COLO829 (cell line): ENCODE data around the gene AACS.

Experiments used
- DNase-seq: peaks from one replicate; pipeline ENCODE4 v3.0.0; 2012; ENCODE audit warnings: low spot score

AACS gene

DNA sequence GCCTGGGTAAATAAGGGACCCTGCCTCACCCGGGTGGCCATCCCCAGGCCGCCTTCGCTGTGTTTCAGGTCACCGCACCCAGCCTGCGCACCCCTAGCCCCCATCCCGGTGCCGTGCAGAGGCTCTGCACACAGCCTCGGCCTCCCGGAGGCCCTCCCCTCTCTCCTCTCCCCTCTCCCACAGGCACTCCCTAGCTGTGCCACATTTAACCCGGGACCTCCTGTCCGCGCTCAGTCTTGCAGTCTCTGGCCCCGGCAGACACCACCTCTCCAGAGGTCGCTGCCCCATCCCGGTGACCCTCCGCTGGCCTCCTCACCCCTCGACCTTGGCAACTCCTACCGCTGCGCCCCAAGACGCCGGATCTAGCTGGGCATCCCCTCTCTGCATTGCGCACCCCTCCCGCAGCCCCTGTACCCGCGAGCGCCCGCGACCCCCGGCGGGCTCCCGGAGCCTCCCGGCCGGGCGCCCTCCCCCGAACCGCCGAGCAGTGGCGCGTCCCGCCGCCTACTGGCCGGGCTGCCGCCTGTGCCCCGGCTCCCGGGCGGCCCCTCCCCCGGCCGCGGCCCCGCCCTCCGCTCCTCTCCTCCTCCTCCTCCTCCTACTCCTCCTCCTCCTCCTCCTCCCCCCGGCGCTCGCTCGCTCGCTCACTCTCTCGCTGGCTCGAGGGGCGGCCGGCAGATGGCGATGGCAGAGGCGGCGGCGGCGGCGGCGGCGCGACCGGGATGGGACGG, 120.7 kb downstream of the AACS start, which contains the start of gene TMEM132B:
TSS of gene TMEM132B (plus strand) at position 647 of the 731 bp plus-strand sequence.
- DNase-seq = no peak

GRCh38 chr12:125186471-125187147, 121.4 kb downstream of the AACS start:
- no peak for DNase-seq

DNA sequence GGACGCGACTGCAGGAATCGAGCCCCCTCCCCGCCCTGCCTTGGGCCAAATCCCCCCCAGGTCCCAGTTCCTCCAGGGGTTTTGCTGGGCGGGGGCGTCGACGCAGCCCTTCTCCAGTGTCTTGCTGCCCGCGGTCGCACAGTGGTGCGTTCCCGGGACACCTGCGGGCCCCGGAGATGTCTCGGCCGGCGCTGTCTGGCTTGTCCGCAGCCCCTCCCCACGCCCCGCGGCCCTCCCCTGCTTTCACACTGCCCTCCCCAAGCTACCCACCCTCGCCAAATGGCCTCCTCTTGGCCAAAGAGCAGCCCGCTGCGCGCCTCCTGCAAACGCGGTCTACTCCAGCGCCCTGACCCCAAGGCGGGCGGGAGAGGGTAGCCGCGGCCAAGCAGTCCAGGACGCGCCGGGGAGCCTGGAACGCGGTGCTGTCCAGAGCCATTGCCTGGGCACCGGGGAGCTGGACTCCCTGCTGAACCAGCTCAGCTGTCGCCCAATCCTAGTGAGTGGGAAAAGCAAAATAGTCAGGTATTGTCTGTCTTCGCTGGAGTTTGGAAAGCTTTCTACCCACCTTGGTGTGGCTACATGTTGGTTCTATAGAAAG, 122.0 kb downstream of the AACS start:
- no peak for DNase-seq

- DNase-seq = no peak
Measured at GRCh38 chr12:125187780-125188741, 122.8 kb downstream of the AACS start.

DNA sequence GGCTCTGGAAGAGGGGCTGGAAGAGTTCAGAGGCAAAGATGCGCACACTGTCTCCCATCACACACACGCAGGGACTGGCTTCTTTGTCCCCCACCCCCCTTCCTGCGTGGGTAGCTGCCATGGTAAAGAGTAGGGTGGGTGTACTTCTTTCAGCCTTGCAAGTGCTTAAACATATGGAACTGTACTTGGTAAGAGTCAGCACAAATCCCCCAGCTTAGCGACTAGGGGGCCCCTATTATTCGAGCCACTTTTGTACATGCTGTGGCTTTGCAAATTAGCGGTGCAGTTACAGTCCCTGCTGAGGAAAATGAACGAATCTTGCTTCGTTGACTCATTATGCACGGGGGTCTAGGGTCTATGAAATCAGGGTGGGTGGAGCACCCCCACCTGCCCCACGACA, 123.8 kb downstream of the AACS start:
- DNase-seq = no peak

DNA sequence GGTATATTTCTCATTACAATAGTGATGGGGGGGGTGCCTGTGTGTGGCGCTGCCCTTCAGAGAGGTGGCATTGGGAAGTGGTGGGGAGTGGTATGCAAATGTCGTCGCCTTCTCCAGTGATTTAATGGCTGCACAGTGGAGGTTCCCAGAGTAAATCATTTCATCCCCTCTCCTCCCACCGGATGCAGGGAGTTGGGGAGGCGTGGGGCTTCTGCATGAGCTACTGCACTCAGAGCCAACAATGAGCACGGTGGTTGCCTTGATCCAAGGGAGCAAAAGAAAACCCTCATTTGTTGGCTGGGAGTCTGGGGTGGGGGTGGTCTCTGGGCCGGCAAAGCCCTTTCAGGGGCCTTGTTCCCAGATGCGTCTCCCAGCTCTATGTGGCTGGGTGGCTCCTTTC, 124.3 kb downstream of the AACS start:
- no peak for DNase-seq

DNA sequence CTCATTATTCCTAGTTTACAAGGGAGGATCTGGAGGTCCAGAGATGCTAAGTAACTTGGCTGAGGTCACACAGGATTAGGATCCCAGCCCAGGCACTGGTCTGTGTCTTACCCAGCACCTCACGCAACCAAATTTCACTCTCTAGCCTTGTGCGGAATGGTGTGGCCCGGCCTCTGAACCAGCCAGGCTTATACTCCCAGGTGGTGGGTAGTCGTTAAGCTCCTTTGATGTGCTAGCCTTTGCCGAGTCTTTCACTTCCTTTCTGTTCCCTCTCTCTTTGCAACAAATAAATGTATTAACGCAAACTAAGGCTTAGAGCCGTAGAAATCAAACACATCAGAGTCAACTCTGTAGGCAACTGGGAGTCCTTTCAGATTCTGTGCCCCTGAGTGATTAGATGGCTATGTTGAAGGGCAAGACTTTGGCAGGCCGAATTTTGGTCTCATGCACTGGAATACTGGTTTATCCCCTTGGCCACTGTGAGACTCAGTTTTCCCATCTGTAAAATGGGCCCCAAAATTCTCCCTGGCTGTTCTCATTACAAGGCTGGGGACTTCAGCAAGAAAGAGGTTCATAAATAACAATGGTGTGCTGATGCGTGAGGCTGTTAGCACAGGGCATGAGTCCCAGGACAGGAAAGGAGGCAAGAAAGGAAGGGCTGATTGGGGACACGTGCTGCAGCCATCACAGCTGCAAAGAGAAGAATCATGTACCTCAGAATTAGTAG, 126.3 kb downstream of the AACS start:
- no peak for DNase-seq

DNA sequence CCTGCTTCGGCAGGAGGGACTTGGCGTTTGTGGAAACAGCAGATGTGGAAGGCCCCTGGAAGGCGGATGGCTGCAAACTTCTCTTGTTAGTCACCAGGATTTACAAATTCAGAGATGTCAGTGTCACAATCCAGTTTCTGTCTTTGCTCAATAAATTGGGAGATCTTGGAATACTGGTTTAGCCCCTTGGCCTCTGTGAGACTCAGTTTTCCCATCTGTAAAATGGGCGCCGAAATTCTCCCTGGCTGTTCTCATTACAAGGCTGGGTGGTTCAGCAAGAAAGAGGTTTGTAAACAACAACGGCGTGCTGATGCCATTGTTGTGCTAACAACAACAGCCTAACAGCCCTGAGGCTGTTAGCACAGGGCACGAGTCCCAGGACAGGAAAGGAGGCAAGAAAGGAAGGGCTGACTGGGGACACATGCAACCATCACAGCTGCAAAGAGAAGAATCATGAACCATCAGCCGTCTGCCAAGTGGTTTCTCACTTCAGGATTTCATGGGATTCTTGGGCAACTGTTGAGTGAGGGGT, 127.5 kb downstream of the AACS start:
- DNase-seq = no peak
